Osteoblast (primary cell): ENCODE measurements around the gene EXOSC1. TPM values are rescaled to one million over a fixed set of nuclear protein-coding genes. Genes with fewer than 3 reads are reported as not detected.

Experiments
- DNase-seq: peaks from one replicate; pipeline ENCODE4 v3.0.0; 2011; ENCODE audit warnings: low spot score, mixed read lengths; ENCODE audit not compliant: insufficient read length; ENCODE audit errors: missing footprints
- H2AFZ ChIP-seq: 2 replicates; pipeline ENCODE4 v1.6.0; 2011; ENCODE audit warnings: mild to moderate bottlenecking, low read length
- H3K27ac ChIP-seq: 2 replicates; pipeline ENCODE4 v1.5.1; 2011; ENCODE audit warnings: mild to moderate bottlenecking, low read depth, low read length, moderate library complexity
- H3K27me3 ChIP-seq: 2 replicates; pipeline ENCODE4 v1.6.0; 2012; ENCODE audit warnings: mild to moderate bottlenecking, control low read depth, inconsistent platforms, low read length, moderate library complexity; ENCODE audit not compliant: insufficient read depth
- H3K36me3 ChIP-seq: 2 replicates; pipeline ENCODE4 v1.5.1; 2011; ENCODE audit warnings: mild to moderate bottlenecking, low read length, control low read depth, moderate library complexity; ENCODE audit not compliant: insufficient read depth
- H3K4me1 ChIP-seq: 2 replicates; pipeline ENCODE4 v1.5.1; 2011; ENCODE audit warnings: mild to moderate bottlenecking, low read length, control low read depth, moderate library complexity; ENCODE audit not compliant: insufficient read depth
- H3K4me2 ChIP-seq: 2 replicates; pipeline ENCODE4 v1.6.0; 2011; ENCODE audit warnings: mild to moderate bottlenecking, low read length; ENCODE audit not compliant: insufficient read depth
- H3K4me3 ChIP-seq: fragments of 200-600 bp; sonication (generic); 3 replicates; pipeline ENCODE4 v1.5.1; 2012; ENCODE audit warnings: mild to moderate bottlenecking, low read length, inconsistent platforms; ENCODE audit not compliant: insufficient read depth
- H3K79me2 ChIP-seq: 2 replicates; pipeline ENCODE4 v1.6.0; 2012; ENCODE audit warnings: mild to moderate bottlenecking, low read length, control low read depth, inconsistent platforms; ENCODE audit not compliant: insufficient read depth
- H3K9me3 ChIP-seq: 2 replicates; pipeline ENCODE4 v1.5.1; 2011; ENCODE audit warnings: low read depth, low read length, control low read depth
- H4K20me1 ChIP-seq: 2 replicates; pipeline ENCODE4 v1.6.0; 2012; ENCODE audit warnings: mild to moderate bottlenecking, low read length, control low read depth; ENCODE audit not compliant: insufficient read depth
- total RNA-seq: library from RNA; depleted of rRNA; stranded (reverse); fragments of >200 nt; gene quantifications from 2 replicates; pipeline ENCODE4 v1.2.3, GENCODE V29; 2012
- TF ChIP-seq, protein P1 (sequence below): IDR thresholded peaks from 2 replicates; pipeline ENCODE4 v1.5.1; 2011; ENCODE audit warnings: mild to moderate bottlenecking, low read depth, low read length, moderate library complexity; ENCODE audit errors: extremely low read depth

The EXOSC1 gene
- total RNA-seq, 1 donor: 40.2 TPM

DNA sequence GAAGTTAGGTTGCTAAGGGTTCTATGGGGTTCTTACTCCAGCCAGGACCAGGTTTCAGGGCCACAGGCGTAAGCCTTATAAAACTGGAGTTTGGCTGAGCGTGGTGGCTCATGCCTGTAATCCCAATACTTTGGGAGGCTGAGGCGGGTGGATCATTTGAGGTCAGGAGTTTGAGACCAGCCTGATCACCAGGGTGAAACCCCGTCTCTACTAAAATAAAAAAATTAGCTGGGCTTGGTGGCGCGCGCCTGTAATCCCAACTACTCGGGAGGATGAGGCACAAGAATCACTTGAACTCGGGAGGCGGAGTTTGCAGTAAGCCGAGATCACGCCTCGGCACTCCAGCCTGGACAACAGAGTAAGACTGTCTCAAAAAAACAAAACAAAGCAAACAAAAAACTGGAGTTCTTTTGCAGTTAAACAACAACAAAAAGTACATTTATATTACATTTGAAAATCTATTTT, 44.3 kb downstream of the EXOSC1 start:
- Histone ChIP-seq H3K4me2 (peak overlapping the region; percentile 100), H3K9me3 (no peaks in the 10 kb centered on the region), H3K4me3 (peak overlapping the region; percentile 97), H4K20me1 (peaks cover 3% of the 10 kb centered on the region), H3K36me3 (peaks cover 18% of the 10 kb centered on the region), H3K27me3 (no peaks in the 10 kb centered on the region), H2AFZ (peak overlapping the region; percentile 87), H3K4me1 (peaks cover 7% of the 10 kb centered on the region), H3K79me2 (peaks cover 13% of the 10 kb centered on the region), H3K27ac (peak overlapping the region; percentile 97)
- TF ChIP-seq, protein P1, sequence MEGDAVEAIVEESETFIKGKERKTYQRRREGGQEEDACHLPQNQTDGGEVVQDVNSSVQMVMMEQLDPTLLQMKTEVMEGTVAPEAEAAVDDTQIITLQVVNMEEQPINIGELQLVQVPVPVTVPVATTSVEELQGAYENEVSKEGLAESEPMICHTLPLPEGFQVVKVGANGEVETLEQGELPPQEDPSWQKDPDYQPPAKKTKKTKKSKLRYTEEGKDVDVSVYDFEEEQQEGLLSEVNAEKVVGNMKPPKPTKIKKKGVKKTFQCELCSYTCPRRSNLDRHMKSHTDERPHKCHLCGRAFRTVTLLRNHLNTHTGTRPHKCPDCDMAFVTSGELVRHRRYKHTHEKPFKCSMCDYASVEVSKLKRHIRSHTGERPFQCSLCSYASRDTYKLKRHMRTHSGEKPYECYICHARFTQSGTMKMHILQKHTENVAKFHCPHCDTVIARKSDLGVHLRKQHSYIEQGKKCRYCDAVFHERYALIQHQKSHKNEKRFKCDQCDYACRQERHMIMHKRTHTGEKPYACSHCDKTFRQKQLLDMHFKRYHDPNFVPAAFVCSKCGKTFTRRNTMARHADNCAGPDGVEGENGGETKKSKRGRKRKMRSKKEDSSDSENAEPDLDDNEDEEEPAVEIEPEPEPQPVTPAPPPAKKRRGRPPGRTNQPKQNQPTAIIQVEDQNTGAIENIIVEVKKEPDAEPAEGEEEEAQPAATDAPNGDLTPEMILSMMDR: no peak
- no peak for DNase-seq

DNA sequence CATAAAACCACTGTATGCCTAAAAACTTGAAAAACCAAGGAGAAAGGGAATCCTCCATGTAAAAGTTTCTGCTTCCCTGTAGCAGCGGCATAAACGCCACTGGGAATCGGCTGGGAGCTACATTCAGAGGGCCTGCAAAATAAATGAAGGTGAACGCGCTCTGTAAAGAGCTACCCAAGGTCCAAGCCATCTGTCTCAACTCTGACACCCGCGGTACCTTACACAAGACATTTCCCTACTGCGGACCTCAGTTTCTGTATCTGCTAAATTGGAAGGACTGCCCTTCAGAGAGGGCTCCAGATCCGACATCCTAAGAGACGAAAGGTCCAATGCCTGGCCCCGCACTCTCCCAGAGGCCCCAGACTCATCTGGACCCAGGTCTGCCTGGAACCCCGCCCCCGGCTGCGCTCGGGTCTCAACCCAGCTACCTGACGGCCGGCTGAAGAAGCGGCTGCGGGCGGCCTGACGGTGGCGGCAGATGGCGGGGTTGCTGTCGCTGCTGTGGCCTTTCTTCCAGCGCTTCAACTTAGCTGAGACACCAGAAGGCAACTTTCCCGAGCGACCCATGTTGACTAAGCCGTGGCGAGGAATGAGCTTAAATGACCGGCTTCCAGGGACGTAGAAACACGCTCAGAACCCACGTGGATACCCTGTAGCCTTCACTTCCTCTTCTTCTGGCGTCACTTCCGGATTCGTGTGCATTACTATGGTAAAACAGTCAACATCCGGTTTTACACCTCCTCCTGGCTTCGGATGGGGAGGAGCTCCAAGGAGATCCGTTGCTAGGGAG, 44.9 kb downstream of the EXOSC1 start, which contains the start of gene RRP12:
TSS of gene RRP12 (minus strand) at position 676 of the 790 bp plus-strand sequence. CDS start at position 567, 109 bp downstream.
- TF ChIP-seq, protein P1: peak; percentile 7
- Histone ChIP-seq H3K4me2 (peak within 1 kb of the TSS; percentile 100), H4K20me1 (peaks cover 3% of the 10 kb centered on the region), H3K4me1 (peaks cover 7% of the 10 kb centered on the region), H2AFZ (peak within 1 kb of the TSS; percentile 87), H3K27ac (peak within 1 kb of the TSS; percentile 97), H3K4me3 (peak within 1 kb of the TSS; percentile 97), H3K27me3 (no peaks in the 10 kb centered on the region), H3K9me3 (no peaks in the 10 kb centered on the region), H3K36me3 (peaks cover 25% of the 10 kb centered on the region), H3K79me2 (peaks cover 13% of the 10 kb centered on the region)
- peak; percentile 98 for DNase-seq

DNA sequence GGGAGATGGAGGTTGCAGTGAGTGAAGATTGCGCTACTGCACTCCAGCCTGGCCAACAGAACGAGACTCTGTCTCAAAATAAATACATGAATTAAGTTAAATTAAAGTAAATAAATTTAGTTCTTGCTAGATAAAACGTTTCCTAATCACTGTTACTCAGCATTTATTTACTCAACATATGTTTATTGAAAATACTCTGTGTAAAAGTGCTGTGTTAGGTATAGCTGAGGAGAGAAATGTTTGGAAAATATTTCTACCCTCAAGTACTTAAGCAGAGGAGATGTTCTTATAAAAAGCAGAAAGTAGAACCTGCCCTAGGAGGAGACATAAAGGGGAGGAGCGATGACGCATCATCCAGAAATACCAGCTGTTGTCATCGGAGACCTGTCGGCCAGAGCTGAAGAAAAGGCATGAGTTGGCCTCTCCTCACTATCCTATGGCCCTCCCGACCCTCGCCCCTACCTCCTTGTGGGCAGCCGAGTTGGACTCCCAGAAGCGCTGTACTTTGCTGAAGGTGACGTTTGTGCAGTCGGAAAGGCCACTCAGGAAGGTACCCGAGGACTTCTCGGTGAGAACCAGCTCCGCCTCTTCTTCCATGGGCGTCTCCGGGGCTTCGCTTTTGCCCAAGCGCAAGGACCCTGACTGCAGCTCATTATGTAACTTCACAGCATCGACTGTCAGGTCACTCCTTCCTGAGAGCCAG, 45.8 kb downstream of the EXOSC1 start:
- Histone ChIP-seq H3K4me3 (peak overlapping the region; percentile 97), H3K4me2 (peak overlapping the region; percentile 100), H3K27me3 (no peaks in the 10 kb centered on the region), H3K79me2 (peaks cover 13% of the 10 kb centered on the region), H3K9me3 (no peaks in the 10 kb centered on the region), H2AFZ (peak overlapping the region; percentile 87), H4K20me1 (peaks cover 3% of the 10 kb centered on the region), H3K4me1 (peaks cover 7% of the 10 kb centered on the region), H3K27ac (peak overlapping the region; percentile 97), H3K36me3 (peaks cover 25% of the 10 kb centered on the region)
- TF ChIP-seq, protein P1: no peak
- peak; percentile 87 for DNase-seq

DNA sequence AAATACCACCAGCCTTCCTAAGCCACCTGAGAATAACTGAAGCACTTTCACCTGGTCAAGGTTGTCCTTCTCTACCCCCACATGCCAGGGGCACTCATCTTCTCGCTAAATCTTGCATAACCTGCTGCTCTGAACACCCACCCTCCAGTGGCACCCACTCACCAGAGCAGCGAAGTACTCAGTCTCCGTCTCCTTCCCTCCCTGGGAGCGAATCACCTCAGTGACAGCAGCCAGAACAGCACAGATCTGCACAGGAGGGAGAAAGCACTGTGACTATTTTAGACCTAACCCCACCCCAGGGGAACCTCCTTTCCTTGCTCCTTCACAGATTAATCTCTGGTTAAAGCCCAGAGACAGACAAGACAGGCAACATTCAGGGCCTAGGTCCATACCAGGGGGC, 49.8 kb downstream of the EXOSC1 start:
- Histone ChIP-seq H3K4me2 (no peak overlapping the region), H3K27ac (no peak overlapping the region), H3K4me1 (peaks cover 7% of the 10 kb centered on the region), H3K9me3 (no peaks in the 10 kb centered on the region), H2AFZ (no peak overlapping the region), H3K36me3 (peaks cover 48% of the 10 kb centered on the region), H4K20me1 (peaks cover 3% of the 10 kb centered on the region), H3K27me3 (no peaks in the 10 kb centered on the region), H3K4me3 (no peak overlapping the region), H3K79me2 (peaks cover 13% of the 10 kb centered on the region)
- TF ChIP-seq, protein P1: no peak
- no peak for DNase-seq
